ENCODE measurements around the gene PLPPR5.
"Not testable (repeated sequence)": the region's sequence is repeated elsewhere in the genome, so short reads cannot be mapped to it uniquely, and the experiment has no call there.

Gene PLPPR5

DNA sequence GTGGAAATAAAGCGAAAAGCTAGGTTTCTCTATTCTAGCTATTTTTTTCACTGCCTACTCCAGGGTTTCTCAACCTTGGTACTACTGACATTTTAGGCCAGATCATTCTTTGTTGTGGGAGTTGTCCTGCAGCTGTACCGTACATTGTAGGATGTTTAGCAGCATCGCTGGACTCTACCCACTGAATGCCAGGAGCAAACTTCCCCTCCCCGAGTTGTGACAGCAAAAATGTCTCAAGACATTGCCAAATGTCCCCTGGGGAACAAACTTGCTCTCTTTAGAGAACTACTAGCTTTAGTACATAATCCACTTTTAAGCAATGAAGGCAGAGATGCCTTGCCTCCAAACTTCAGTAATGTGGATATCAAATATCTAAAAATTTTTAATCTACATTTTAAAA lies 122.8 kb downstream of the PLPPR5 start:
- in situ Hi-C loops (cut with HindIII; ENCODE audit: low pct_ligation_motif_present, low sequenced_read_pairs): no loop called here
- Histone ChIP-seq H3K27me3 (replicated peaks) (no peaks in the 10 kb centered on the region), H3K27ac (no peak overlapping the region), H3K4me3 (ENCODE audit: low read depth, low read length) (no peak overlapping the region), H3K36me3 (replicated peaks) (no peaks in the 10 kb centered on the region)
- TF ChIP-seq, protein P1, sequence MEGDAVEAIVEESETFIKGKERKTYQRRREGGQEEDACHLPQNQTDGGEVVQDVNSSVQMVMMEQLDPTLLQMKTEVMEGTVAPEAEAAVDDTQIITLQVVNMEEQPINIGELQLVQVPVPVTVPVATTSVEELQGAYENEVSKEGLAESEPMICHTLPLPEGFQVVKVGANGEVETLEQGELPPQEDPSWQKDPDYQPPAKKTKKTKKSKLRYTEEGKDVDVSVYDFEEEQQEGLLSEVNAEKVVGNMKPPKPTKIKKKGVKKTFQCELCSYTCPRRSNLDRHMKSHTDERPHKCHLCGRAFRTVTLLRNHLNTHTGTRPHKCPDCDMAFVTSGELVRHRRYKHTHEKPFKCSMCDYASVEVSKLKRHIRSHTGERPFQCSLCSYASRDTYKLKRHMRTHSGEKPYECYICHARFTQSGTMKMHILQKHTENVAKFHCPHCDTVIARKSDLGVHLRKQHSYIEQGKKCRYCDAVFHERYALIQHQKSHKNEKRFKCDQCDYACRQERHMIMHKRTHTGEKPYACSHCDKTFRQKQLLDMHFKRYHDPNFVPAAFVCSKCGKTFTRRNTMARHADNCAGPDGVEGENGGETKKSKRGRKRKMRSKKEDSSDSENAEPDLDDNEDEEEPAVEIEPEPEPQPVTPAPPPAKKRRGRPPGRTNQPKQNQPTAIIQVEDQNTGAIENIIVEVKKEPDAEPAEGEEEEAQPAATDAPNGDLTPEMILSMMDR (IDR thresholded peaks at IDR 0.05; ENCODE audit: low read depth, low read length, missing control alignments): no peak
- DNase-seq: no peak

DNA sequence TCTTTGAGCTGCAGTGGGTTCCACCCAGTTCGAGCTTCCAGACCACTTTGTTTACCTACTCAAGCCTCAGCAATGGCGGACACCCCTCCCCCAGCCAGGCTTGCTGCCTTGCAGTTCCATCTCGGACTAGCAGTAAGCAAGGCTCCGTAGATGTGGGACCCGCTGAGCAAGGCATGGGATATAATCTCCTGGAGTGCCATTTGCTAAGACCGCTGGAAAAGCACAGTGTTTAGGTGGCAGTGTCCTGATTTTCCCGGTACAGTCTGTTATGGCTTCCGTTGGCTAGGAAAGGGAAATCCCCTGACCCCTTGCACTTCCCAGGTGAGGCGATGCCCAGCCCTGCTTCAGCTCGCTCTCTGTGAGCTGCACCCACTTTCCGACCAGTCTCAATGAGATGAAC lies 123.4 kb downstream of the PLPPR5 start:
- in situ Hi-C loops (cut with HindIII; ENCODE audit: low pct_ligation_motif_present, low sequenced_read_pairs); DNase-seq; H3K27me3 ChIP-seq (replicated peaks); H3K4me3 ChIP-seq (ENCODE audit: low read depth, low read length); H3K27ac ChIP-seq; H3K36me3 ChIP-seq (replicated peaks): not testable (repeated sequence)

DNA sequence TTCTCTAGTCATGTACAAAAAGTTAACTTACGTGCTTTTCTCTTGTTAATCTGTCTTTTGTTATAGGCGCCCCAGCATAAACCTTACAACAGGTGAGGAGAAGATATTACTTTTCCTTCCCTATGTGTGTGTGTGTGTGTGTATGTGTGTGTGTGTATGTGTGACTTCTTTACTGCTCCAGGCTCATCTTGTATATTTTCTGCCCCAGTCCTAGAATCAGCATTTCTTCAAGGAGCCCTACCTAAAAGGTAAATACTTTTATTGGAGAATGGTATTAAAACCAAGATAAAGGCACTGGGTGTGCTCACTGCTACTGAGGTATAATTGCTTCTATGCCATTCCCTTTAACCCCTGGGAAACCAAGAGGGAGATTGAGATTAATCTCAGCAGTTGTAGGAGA lies 129.8 kb downstream of the PLPPR5 start:
- Histone ChIP-seq H3K27ac (no peak overlapping the region), H3K27me3 (replicated peaks) (no peaks in the 10 kb centered on the region), H3K36me3 (replicated peaks) (no peaks in the 10 kb centered on the region), H3K4me3 (ENCODE audit: low read depth, low read length) (no peak overlapping the region)
- TF ChIP-seq, protein P1 (IDR thresholded peaks at IDR 0.05; ENCODE audit: low read depth, low read length, missing control alignments): no peak
- no peak for DNase-seq
- in situ Hi-C loops (cut with HindIII; ENCODE audit: low pct_ligation_motif_present, low sequenced_read_pairs): no loop called here

DNA sequence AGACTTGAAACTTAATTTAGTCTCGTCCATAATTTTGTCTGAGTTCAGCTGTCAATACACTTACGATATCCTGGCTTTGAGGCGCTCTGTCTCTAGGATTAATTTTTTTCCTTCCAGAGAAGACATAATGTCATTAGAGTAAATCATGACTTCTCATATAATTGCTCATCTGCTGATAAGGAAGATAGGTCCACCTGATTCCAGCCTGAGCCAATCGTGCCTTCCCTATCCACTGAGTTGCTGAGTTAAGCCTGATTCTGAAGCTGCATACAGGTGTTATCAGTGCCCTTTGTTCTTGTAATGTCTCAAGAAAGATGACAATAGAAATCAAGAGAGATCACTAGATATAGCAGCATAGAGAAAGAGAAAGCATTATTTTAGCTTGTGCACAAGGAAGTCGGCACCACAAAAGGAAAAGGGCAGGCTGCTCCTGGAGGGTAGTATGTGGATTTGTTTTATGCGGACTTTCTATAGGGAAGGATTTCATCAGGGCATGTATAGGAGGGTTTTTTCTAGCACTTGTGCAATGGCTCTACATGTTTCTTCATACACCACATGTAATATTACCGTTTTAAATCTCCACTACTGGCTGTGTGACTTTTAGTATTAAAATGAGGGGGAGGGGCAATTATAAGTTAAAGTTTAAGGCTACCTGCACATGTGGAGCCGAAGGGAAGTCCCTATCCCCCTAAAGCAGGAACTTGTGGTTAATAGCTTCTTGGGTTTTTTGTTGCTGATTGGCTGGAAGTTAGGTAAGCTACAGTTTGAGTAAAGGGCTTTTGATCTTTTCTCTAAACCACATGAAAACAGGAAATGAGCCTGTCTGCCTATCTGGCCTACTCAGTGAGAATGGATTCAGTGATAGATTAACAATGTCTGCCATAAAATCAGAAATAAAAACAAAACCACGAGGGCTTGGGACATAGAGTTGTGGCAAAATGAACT lies 133.4 kb downstream of the PLPPR5 start:
- in situ Hi-C loops (cut with HindIII; ENCODE audit: low pct_ligation_motif_present, low sequenced_read_pairs): no loop called here
- peak; percentile 1 for DNase-seq
- no peaks in the 10 kb centered on the region for H3K27me3 ChIP-seq (replicated peaks)
- no peak overlapping the region for H3K27ac ChIP-seq
- TF ChIP-seq, protein P1 (IDR thresholded peaks at IDR 0.05; ENCODE audit: low read depth, low read length, missing control alignments): no peak
- H3K36me3 ChIP-seq (replicated peaks): no peaks in the 10 kb centered on the region
- H3K4me3 ChIP-seq (ENCODE audit: low read depth, low read length): no peak overlapping the region

DNA sequence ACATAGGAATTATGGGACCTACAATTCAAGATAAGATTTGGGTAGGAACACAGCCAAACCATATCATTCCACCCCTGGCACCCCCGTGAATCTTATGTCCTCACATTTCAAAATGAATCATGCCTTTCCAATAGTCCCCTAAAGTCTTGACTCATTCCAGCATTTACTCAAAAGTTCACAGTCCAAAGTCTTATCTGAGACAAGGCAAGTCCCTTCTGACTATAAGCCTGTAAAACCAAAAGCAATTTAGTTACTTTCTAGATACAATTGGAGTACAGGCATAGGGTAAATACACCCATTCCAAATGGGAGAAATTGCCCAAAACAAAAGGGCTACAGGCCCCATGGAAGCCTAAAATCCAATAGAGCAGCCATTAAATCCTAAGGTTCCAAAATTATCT lies 138.9 kb downstream of the PLPPR5 start:
- Histone ChIP-seq H3K27me3 (replicated peaks) (no peaks in the 10 kb centered on the region), H3K4me3 (ENCODE audit: low read depth, low read length) (no peak overlapping the region), H3K27ac (no peak overlapping the region), H3K36me3 (replicated peaks) (no peaks in the 10 kb centered on the region)
- DNase-seq: no peak
- in situ Hi-C loops (cut with HindIII; ENCODE audit: low pct_ligation_motif_present, low sequenced_read_pairs): no loop called here
- TF ChIP-seq, protein P1 (IDR thresholded peaks at IDR 0.05; ENCODE audit: low read depth, low read length, missing control alignments): no peak

DNA sequence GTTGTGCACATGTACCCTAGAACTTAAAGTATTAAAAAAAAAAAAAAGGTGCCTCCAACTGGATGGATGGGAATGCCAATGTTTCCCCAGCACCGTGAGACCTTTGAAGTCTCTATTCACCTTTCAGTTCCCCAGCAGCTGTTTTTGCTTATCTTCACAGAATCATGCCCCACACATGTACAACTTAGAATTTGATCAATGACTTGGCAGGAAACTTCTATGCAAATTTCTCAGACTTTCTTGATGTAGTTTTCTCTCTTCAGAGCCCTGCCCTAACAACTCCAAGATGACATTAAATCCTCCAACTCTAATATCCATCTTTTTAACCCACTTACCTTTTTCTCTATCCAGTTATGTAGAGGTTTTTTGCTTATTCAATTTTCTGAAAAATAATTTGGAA lies 144.3 kb downstream of the PLPPR5 start:
- H3K36me3 ChIP-seq (replicated peaks): no peaks in the 10 kb centered on the region
- in situ Hi-C loops (cut with HindIII; ENCODE audit: low pct_ligation_motif_present, low sequenced_read_pairs): no loop called here

More for the DNA sequence above, 144.3 kb downstream of the PLPPR5 start:
- H3K27ac ChIP-seq: no peak overlapping the region
- TF ChIP-seq, protein P1 (IDR thresholded peaks at IDR 0.05; ENCODE audit: low read depth, low read length, missing control alignments): no peak
- no peaks in the 10 kb centered on the region for H3K27me3 ChIP-seq (replicated peaks)
- no peak overlapping the region for H3K4me3 ChIP-seq (ENCODE audit: low read depth, low read length)
- no peak for DNase-seq
